Measurements from ENCODE around the gene DUS1L. TPM values are rescaled to one million over a fixed set of nuclear protein-coding genes. Genes with fewer than 3 reads are reported as not detected.

Gene DUS1L
- polyA plus RNA-seq, 2 of the 4 experiments (the other 2 are of a cell fraction) = 48.1 to 83.6 TPM

- no peaks in the 10 kb centered on the region for H3K9me3 ChIP-seq
- ATAC-seq (no peak), DNase-seq (ENCODE audit: low read depth in 1 of 2, low spot score in 1 of 2) (no peak), FAIRE-seq (no peak)
- no peak overlapping the region for H3K4me3 ChIP-seq
- no peak overlapping the region for H3K27ac ChIP-seq
- H3K4me2 ChIP-seq = no peak overlapping the region
- peaks cover 10% of the 10 kb centered on the region; the same call in 2 of the 3 replicates for H3K4me1 ChIP-seq
- WGBS (ENCODE audit: missing lambda C conversion rate) = 90% methylated on average over 19 of the region's 25 CpGs
- POLR2A ChIA-PET = no interaction called here
- no peak for TF ChIP-seq ATOH8 (CRISPR knock-in tag; IDR thresholded peaks at IDR 0.05; ENCODE audit: low read depth)
- CTCF ChIA-PET = interaction anchor here (0.8 to 4.1 kb wide), 5 partner anchors 9 to 88 kb away, joined by 3 to 31 read pairs (median 4); partner anchors contain the start of gene DCXR
Observed at GRCh38 chr17:82047914-82048570, 17.6 kb downstream of the DUS1L start.

- WGBS (ENCODE audit: missing lambda C conversion rate) = 90% methylated on average over 24 of the region's 24 CpGs
- FAIRE-seq (no peak), ATAC-seq (no peak), DNase-seq (ENCODE audit: low read depth in 1 of 2, low spot score in 1 of 2) (no peak)
- Histone ChIP-seq H3K27ac (no peak overlapping the region), H3K4me2 (no peak overlapping the region), H3K4me3 (no peak overlapping the region), H3K4me1 (peaks cover 7% of the 10 kb centered on the region; the same call in 1 of the 3 replicates), H3K9me3 (no peaks in the 10 kb centered on the region)
- ChIA-PET CTCF (interaction anchor here (0.8 to 4.1 kb wide), 6 partner anchors 9 to 88 kb away, joined by 3 to 31 read pairs (median 5); partner anchors contain the start of gene DCXR), POLR2A (no interaction called here)
- TF ChIP-seq GATA3 (IDR thresholded peaks at IDR 0.05; ENCODE audit: borderline replicate concordance) (no peak), HES2 (IDR thresholded peaks at IDR 0.05) (no peak), BHLHE40 (IDR thresholded peaks at IDR 0.05; ENCODE audit: low read depth, low read length) (no peak), ZSCAN20 (CRISPR knock-in tag; IDR thresholded peaks at IDR 0.05) (no peak), HEYL (CRISPR knock-in tag; IDR thresholded peaks at IDR 0.05) (no peak), FOSB (CRISPR knock-in tag; IDR thresholded peaks at IDR 0.05) (no peak), MYC (IDR thresholded peaks at IDR 0.05; ENCODE audit: borderline replicate concordance, low read length) (no peak), HOXB13 (CRISPR knock-in tag; IDR thresholded peaks at IDR 0.05; ENCODE audit: low read depth) (no peak), EHMT2 (IDR thresholded peaks at IDR 0.05; ENCODE audit: low read depth) (no peak), HDAC2 (IDR thresholded peaks at IDR 0.05) (no peak)
Observed at GRCh38 chr17:82047379-82047778, 18.2 kb downstream of the DUS1L start.

GRCh38 chr17:82046903-82047302 lies 18.7 kb downstream of the DUS1L start:
- Histone ChIP-seq H3K4me1 (peaks cover 7% of the 10 kb centered on the region; the same call in 1 of the 3 replicates), H3K4me2 (no peak overlapping the region), H3K27ac (no peak overlapping the region), H3K4me3 (no peak overlapping the region), H3K9me3 (no peaks in the 10 kb centered on the region)
- WGBS (ENCODE audit: missing lambda C conversion rate) = 92% methylated on average over 21 of the region's 21 CpGs
- no peak for FAIRE-seq
- no peak for DNase-seq (ENCODE audit: low read depth in 1 of 2, low spot score in 1 of 2)
- POLR2A ChIA-PET = no interaction called here
- TF ChIP-seq POLR2AphosphoS2 (conservative IDR thresholded peaks at IDR 0.05; ENCODE audit: low read length) = no peak
- TF ChIP-seq USF2 (IDR thresholded peaks at IDR 0.05) = no peak
- TF ChIP-seq NR3C1 (IDR thresholded peaks at IDR 0.05) = no peak
- TF ChIP-seq RCOR1 (IDR thresholded peaks at IDR 0.05; ENCODE audit: low read depth, low read length) = no peak
- TF ChIP-seq HMGXB4 (CRISPR knock-in tag; IDR thresholded peaks at IDR 0.05; ENCODE audit: borderline replicate concordance) = no peak
- no peak for TF ChIP-seq HDAC2 (IDR thresholded peaks at IDR 0.05)
- no peak for TF ChIP-seq HOXB13 (CRISPR knock-in tag; IDR thresholded peaks at IDR 0.05; ENCODE audit: low read depth)
- no peak for TF ChIP-seq MYC (IDR thresholded peaks at IDR 0.05; ENCODE audit: borderline replicate concordance, low read length)
- TF ChIP-seq HEYL (CRISPR knock-in tag; IDR thresholded peaks at IDR 0.05) = no peak
- CTCF ChIA-PET = interaction anchor here (1.2 to 5.2 kb wide), 3 partner anchors 9 to 87 kb away, joined by 4 to 32 read pairs (median 6); partner anchors contain the start of genes DCXR and RAC3
- ATAC-seq = no peak
